ENCODE results near the gene GLI2. TPM values are rescaled to one million over a fixed set of nuclear protein-coding genes. Genes with fewer than 3 reads are reported as not detected.

The GLI2 gene
- total and polyA plus RNA-seq, 12 donors: 0.37 to 1.7 (median 1.0) TPM

DNA sequence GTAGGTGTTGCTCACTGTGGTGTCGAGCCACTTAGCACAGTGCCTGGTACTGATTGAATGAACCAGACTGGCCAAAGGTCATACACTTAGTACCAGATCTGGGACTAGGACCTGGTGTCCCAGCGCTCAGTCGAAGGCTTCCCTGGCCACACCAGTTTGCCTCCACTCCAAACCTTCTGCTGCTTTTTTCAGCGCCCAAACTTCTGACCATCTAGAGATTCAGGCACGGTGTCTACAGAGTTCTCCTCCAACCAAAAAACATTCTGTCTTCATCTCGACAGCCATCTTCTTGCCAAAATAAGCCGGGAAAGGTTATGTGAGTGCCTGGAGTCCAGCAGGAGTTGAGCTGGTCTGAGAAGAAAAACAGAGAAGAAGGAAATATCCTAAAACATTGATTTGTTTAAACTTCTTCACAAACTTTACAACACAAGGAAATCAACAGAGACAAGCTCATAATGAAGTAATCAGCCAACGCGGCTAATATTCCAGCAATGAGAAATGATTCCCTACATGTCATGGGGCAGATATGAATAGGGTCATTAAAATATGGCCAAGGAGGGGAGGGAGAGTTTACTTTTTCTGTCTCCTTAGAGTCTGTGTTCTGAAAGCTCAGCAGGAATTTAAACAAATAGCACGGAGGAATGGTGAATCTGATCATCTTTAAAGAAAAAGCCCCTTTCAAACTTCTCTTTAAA is 2.3 kb upstream of the GLI2 start:
- H3K4me1 ChIP-seq: peaks cover 2 to 22% (median 10%) of the 10 kb centered on the region in 9 donors
- ATAC-seq: no peak

DNA sequence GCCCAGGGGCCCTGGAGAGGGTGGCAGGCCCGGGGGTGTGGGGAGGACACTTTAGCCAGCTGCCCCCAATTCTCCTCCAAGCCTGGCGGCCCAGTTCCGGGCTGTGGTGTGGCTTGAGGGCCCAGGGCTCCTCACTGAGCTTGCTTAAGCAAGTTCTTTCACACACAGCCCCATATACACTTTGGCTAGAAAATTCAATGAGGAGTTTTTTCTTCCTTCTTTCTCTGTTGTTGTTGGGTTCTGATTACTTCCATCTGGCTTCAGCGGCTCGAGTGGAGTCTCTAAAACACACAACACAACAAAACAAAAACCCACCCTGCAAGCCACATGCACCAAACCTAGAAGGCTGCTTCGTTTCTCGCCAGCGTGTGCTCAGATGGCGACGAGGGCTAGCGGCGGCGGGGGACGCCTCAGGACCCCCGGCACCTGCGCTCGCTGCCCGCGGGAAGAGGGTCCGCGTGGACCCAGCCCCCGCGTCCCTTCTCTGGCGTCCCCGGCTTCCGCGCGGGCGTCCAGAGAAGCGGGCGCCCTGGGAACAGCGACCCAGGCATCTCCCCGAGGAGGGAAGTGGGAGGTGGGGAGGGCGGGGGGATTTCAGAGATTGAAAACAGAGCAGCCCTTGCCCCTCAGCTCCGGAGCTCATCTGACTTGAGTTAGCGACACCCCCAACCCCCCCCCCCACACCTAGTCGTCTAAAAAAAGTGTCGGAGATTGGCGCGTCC is 577 bp upstream of the GLI2 start:
- peaks cover 0 to 94% (median 79%) of the 10 kb centered on the region in 7 donors for H3K27me3 ChIP-seq
- peak overlapping the region in 9 of 10 donors; percentile 40 to 62 (median 59) for H3K4me3 ChIP-seq
- intact Hi-C loops (cut with DNase I): loop anchor here in 5 of 10 donors (10.0 kb wide), 3 partner anchors 130 to 220 kb away; no protein-coding TSS in a partner anchor
- no peak for TF ChIP-seq CTCF (IDR thresholded peaks at IDR 0.05)
- H3K4me1 ChIP-seq: peaks cover 2 to 22% (median 8%) of the 10 kb centered on the region in 9 donors
- DNase-seq (no peak), ATAC-seq (peak in 2 of 8 donors; percentile 9 to 18)
- H3K27ac ChIP-seq: peak overlapping the region in 7 of 10 donors; percentile 44 to 87 (median 76)
- no peaks in the 10 kb centered on the region for H3K9me3 ChIP-seq
- no peaks in the 10 kb centered on the region for H3K36me3 ChIP-seq
- 9 to 10% methylated on average over 40 of the region's 40 CpGs for WGBS, 2 donors

More for the DNA sequence above, 2.3 kb upstream of the GLI2 start:
- TF ChIP-seq CTCF (IDR thresholded peaks at IDR 0.05): no peak
- Histone ChIP-seq H3K27me3 (peaks cover 0 to 81% (median 62%) of the 10 kb centered on the region in 7 donors), H3K4me3 (no peak overlapping the region), H3K27ac (no peak overlapping the region), H3K36me3 (no peaks in the 10 kb centered on the region), H3K9me3 (no peaks in the 10 kb centered on the region)
- 78 to 81% methylated on average over 10 of the region's 10 CpGs for WGBS, 2 donors
- intact Hi-C loops (cut with DNase I): loop anchor here in 5 of 10 donors (10.0 kb wide), 3 partner anchors 131 to 221 kb away; no protein-coding TSS in a partner anchor
- DNase-seq: no peak

DNA sequence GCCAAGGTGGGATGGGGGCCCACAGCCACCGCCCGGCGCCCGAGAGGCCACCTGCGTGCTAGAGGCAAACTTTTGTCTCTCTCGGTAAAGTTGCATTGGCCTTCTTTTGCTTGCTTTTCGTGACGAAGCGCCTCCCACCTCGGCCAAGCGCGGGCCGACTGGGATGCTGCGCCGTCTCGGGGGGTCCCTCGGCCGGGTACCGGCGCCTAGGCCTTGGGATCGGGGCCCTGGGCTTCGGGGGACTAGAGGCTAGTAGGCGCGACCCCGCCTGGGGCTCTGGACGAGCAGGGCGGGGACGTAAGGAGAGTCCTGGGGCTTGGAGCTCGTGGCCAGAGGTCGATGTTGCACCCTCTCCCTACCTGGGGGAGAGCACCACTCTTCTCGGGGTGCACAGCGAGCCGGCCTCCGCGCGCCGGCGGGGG is 545 bp downstream of the GLI2 start:
- DNase-seq: no peak
- H3K4me3 ChIP-seq: peak overlapping the region; percentile 38 to 62 (median 58)
- no peaks in the 10 kb centered on the region for H3K9me3 ChIP-seq
- H3K4me1 ChIP-seq: peaks cover 2 to 23% (median 8%) of the 10 kb centered on the region in 9 donors
- H3K36me3 ChIP-seq: no peaks in the 10 kb centered on the region
- 0 to 1% methylated on average over 38 of the region's 38 CpGs for WGBS, 2 donors
- intact Hi-C loops (cut with DNase I): loop anchor here in 5 of 10 donors (2.0 to 10.0 kb wide), 4 partner anchors 129 to 337 kb away; no protein-coding TSS in a partner anchor
- TF ChIP-seq CTCF (IDR thresholded peaks at IDR 0.05): no peak
- peak overlapping the region in 9 of 10 donors; percentile 44 to 87 (median 76) for H3K27ac ChIP-seq
- peaks cover 0 to 96% (median 90%) of the 10 kb centered on the region in 7 donors for H3K27me3 ChIP-seq
- peak in 6 of 8 donors; percentile 3 to 25 (median 11) for ATAC-seq

All from heart right ventricle (tissue), 16 donors.